NK-92 (cell line): ENCODE results near the gene GRAMD2A.

Experiments used
- DNase-seq: peaks from one replicate; lab custom pipeline; 2025; ENCODE audit not compliant: unreplicated experiment; lab: John Stamatoyannopoulos, UW

Gene GRAMD2A

GRCh38 chr15:72168808-72169190, 28.8 kb downstream of the GRAMD2A start:
- DNase-seq: no peak

- no peak for DNase-seq
These were observed 29.3 kb downstream of the GRAMD2A start for GRCh38 chr15:72168131-72168807.

GRCh38 chr15:72167445-72167844, 30.1 kb downstream of the GRAMD2A start:
- DNase-seq: no peak

- DNase-seq: no peak
These were observed 30.7 kb downstream of the GRAMD2A start for GRCh38 chr15:72166716-72167417.

GRCh38 chr15:72163719-72164118, 33.9 kb downstream of the GRAMD2A start:
- DNase-seq: no peak

- no peak for DNase-seq
These were observed 35.0 kb downstream of the GRAMD2A start for GRCh38 chr15:72162569-72162968.

- no peak for DNase-seq
These were observed 36.0 kb downstream of the GRAMD2A start for GRCh38 chr15:72161361-72162132.

- DNase-seq: no peak
These were observed 36.8 kb downstream of the GRAMD2A start for GRCh38 chr15:72160696-72161245.

GRCh38 chr15:72156928-72157327, 40.7 kb downstream of the GRAMD2A start:
- no peak for DNase-seq

- no peak for DNase-seq
These were observed 41.7 kb downstream of the GRAMD2A start for GRCh38 chr15:72155635-72156616.

GRCh38 chr15:72155003-72155621, 42.5 kb downstream of the GRAMD2A start:
- no peak for DNase-seq

GRCh38 chr15:72154316-72154715, 43.3 kb downstream of the GRAMD2A start:
- no peak for DNase-seq

- DNase-seq: no peak
These were observed 44.2 kb downstream of the GRAMD2A start for GRCh38 chr15:72153269-72154000.

GRCh38 chr15:72147418-72147817, 50.2 kb downstream of the GRAMD2A start:
- DNase-seq: no peak

- no peak for DNase-seq
These were observed 50.7 kb downstream of the GRAMD2A start for GRCh38 chr15:72146934-72147333.

- DNase-seq: no peak
These were observed 51.4 kb downstream of the GRAMD2A start for GRCh38 chr15:72146221-72146620.

GRCh38 chr15:72141171-72142084, 56.2 kb downstream of the GRAMD2A start:
- DNase-seq: no peak

GRCh38 chr15:72140088-72140487, 57.5 kb downstream of the GRAMD2A start:
- DNase-seq: no peak
